Measurements from ENCODE around the gene NPFF.

DNA sequence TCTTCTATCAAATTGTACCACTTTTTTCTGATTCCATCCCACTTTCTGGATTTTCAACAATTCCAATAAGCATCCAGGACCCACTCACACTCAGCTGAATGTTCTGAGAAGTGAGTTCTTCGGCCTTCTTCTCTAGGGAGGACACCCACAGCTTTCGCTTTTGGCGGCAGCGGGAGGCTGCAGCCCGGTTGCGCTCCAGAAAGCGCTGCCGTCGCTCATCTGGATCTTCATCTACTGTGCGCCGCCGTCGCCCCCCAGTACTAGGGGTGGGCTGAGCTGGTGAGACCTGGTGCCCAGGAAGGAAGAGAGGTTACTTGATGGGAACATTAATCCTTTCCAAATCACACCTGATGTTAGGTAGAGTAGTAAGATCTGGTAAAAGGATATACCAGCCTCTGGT is 17.2 kb upstream of the NPFF start:
- no peak for TF ChIP-seq POLR2A (IDR thresholded peaks at IDR 0.05)
- TF ChIP-seq, protein P1, sequence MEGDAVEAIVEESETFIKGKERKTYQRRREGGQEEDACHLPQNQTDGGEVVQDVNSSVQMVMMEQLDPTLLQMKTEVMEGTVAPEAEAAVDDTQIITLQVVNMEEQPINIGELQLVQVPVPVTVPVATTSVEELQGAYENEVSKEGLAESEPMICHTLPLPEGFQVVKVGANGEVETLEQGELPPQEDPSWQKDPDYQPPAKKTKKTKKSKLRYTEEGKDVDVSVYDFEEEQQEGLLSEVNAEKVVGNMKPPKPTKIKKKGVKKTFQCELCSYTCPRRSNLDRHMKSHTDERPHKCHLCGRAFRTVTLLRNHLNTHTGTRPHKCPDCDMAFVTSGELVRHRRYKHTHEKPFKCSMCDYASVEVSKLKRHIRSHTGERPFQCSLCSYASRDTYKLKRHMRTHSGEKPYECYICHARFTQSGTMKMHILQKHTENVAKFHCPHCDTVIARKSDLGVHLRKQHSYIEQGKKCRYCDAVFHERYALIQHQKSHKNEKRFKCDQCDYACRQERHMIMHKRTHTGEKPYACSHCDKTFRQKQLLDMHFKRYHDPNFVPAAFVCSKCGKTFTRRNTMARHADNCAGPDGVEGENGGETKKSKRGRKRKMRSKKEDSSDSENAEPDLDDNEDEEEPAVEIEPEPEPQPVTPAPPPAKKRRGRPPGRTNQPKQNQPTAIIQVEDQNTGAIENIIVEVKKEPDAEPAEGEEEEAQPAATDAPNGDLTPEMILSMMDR (IDR thresholded peaks at IDR 0.05): no peak
